WTC11 (cell line): ENCODE measurements around the gene GAL3ST1. TPM values are rescaled to one million over a fixed set of nuclear protein-coding genes. Genes with fewer than 3 reads are reported as not detected.

Experiments used
- ATAC-seq: fragments of 200-7000 bp; cut with Tn5 transposase; 2 replicates; pipeline ENCODE4 v1.10.0; 2021; ENCODE audit warnings: mild to moderate bottlenecking, moderate library complexity
- CTCF ChIA-PET: fragments of 300-600 bp; sonication (Branson Sonifier 250); formaldehyde crosslinking; loops from one replicate; lab custom pipeline; 2021; ENCODE audit warnings: antibody characterized with exemption; lab: Charles Lee
- POLR2A ChIA-PET: fragments of 350-600 bp; sonication (Branson Sonifier 250); formaldehyde crosslinking; loops from one replicate; lab custom pipeline; 2021; ENCODE audit warnings: antibody characterized with exemption; lab: Charles Lee
- DNase-seq: peaks from one replicate; pipeline ENCODE4 v3.0.0; 2021; ENCODE audit warnings: low spot score
- H3K27ac Mint-ChIP-seq: 2 replicates; pipeline ENCODE4 v1.8.0; 2021; ENCODE audit warnings: mixed read lengths
- H3K27me3 Mint-ChIP-seq: 2 replicates; pipeline ENCODE4 v1.8.0; 2021; ENCODE audit warnings: low read depth, mild to moderate bottlenecking, moderate library complexity, mixed read lengths
- H3K36me3 Mint-ChIP-seq: 2 replicates; pipeline ENCODE4 v1.8.0; 2021; ENCODE audit warnings: mixed read lengths
- H3K4me1 Mint-ChIP-seq: 2 replicates; pipeline ENCODE4 v1.8.0; 2022; ENCODE audit warnings: mixed read lengths
- H3K4me3 Mint-ChIP-seq: 2 replicates; pipeline ENCODE4 v1.8.0; 2021; ENCODE audit warnings: mild to moderate bottlenecking, moderate library complexity, mixed read lengths
- H3K9me3 Mint-ChIP-seq: 2 replicates; pipeline ENCODE4 v1.8.0; 2021; ENCODE audit warnings: mixed read lengths
- AFF4 ChIP-seq: sonication (generic); formaldehyde crosslinking; IDR thresholded peaks from 2 replicates; pipeline ENCODE4 v1.8.1; 2023; ENCODE audit warnings: mild to moderate bottlenecking, missing genetic modification reagents, borderline replicate concordance
- ELF4 ChIP-seq: sonication (generic); formaldehyde crosslinking; IDR thresholded peaks from 2 replicates; pipeline ENCODE4 v1.8.1; 2022; ENCODE audit warnings: low read depth, mild to moderate bottlenecking, moderate library complexity, missing genetic modification reagents
- FOXP1 ChIP-seq: sonication (generic); formaldehyde crosslinking; IDR thresholded peaks from 2 replicates; pipeline ENCODE4 v1.8.0; 2022; ENCODE audit warnings: missing genetic modification reagents, mild to moderate bottlenecking, moderate library complexity, borderline replicate concordance
- HMGA2 ChIP-seq: fragments of 250-450 bp; sonication (Bioruptor Pico); IDR thresholded peaks from 2 replicates; pipeline ENCODE4 v1.4.0; 2021; ENCODE audit warnings: mild to moderate bottlenecking, moderate library complexity
- NR3C1 ChIP-seq: sonication (generic); formaldehyde crosslinking; conservative IDR thresholded peaks from 2 replicates; pipeline ENCODE4 v1.8.1; 2023; ENCODE audit warnings: low read depth, mild to moderate bottlenecking, missing genetic modification reagents
- PRDM15 ChIP-seq: sonication (generic); formaldehyde crosslinking; IDR thresholded peaks from 2 replicates; pipeline ENCODE4 v1.8.0; 2022; ENCODE audit warnings: missing genetic modification reagents
- RELA ChIP-seq: sonication (generic); formaldehyde crosslinking; IDR thresholded peaks from 2 replicates; pipeline ENCODE4 v1.8.1; 2022; ENCODE audit warnings: missing genetic modification reagents, mild to moderate bottlenecking, borderline replicate concordance
- RORB ChIP-seq: fragments of 250-450 bp; sonication (Bioruptor Pico); IDR thresholded peaks from 2 replicates; pipeline ENCODE4 v1.9.0; 2021; ENCODE audit warnings: mild to moderate bottlenecking
- SOX15 ChIP-seq: fragments of 250-450 bp; sonication (Bioruptor Pico); IDR thresholded peaks from 2 replicates; pipeline ENCODE4 v1.9.0; 2021; ENCODE audit warnings: mild to moderate bottlenecking
- TCF7 ChIP-seq: sonication (generic); formaldehyde crosslinking; IDR thresholded peaks from 2 replicates; pipeline ENCODE4 v1.8.0; 2022; ENCODE audit warnings: mild to moderate bottlenecking, low read depth, missing genetic modification reagents, moderate library complexity
- TEAD1 ChIP-seq: sonication (generic); formaldehyde crosslinking; IDR thresholded peaks from 2 replicates; pipeline ENCODE4 v1.8.0; 2022; ENCODE audit warnings: mild to moderate bottlenecking, missing genetic modification reagents
- USF2 ChIP-seq: sonication (generic); formaldehyde crosslinking; IDR thresholded peaks from 2 replicates; pipeline ENCODE4 v1.8.1; 2023; ENCODE audit warnings: mild to moderate bottlenecking, missing genetic modification reagents, moderate library complexity
- ZBTB21 ChIP-seq: sonication (generic); formaldehyde crosslinking; IDR thresholded peaks from 2 replicates; pipeline ENCODE4 v1.8.1; 2023; ENCODE audit warnings: mild to moderate bottlenecking, missing genetic modification reagents, borderline replicate concordance
- ZNF219 ChIP-seq: sonication (generic); formaldehyde crosslinking; IDR thresholded peaks from 2 replicates; pipeline ENCODE4 v1.8.0; 2023; ENCODE audit warnings: missing genetic modification reagents, mild to moderate bottlenecking, borderline replicate concordance
- ZNF232 ChIP-seq: sonication (generic); formaldehyde crosslinking; IDR thresholded peaks from 2 replicates; pipeline ENCODE4 v1.8.0; 2022; ENCODE audit warnings: mild to moderate bottlenecking, missing genetic modification reagents
- ZNF281 ChIP-seq: sonication (generic); formaldehyde crosslinking; IDR thresholded peaks from 2 replicates; pipeline ENCODE4 v1.8.0; 2023; ENCODE audit warnings: mild to moderate bottlenecking, missing genetic modification reagents
- total RNA-seq: library from RNA; stranded (reverse); gene quantifications from 3 replicates; pipeline ENCODE4 v1.2.3, GENCODE V29; 2021
- TF ChIP-seq, protein P1 (sequence below): sonication (generic); formaldehyde crosslinking; IDR thresholded peaks from 2 replicates; pipeline ENCODE4 v1.8.1; 2022; ENCODE audit warnings: low read depth, missing genetic modification reagents, borderline replicate concordance
- TF ChIP-seq, protein P2 (sequence below): fragments of 200-600 bp; IDR thresholded peaks from 2 replicates; pipeline ENCODE4 v1.8.0; 2022; ENCODE audit warnings: antibody characterized with exemption

The GAL3ST1 gene
- total RNA-seq, 1 experiment from 2014 or later, result 11.0 TPM

- Mint-ChIP-seq H3K27ac (no peak overlapping the region), H3K4me3 (no peak overlapping the region), H3K4me1 (no peaks in the 10 kb centered on the region), H3K36me3 (no peaks in the 10 kb centered on the region), H3K27me3 (peaks cover 2% of the 10 kb centered on the region; the same call in 1 of the 2 replicates), H3K9me3 (peaks cover 23% of the 10 kb centered on the region)
- no peak for ATAC-seq
- no peak for DNase-seq
- TF ChIP-seq, protein P1, sequence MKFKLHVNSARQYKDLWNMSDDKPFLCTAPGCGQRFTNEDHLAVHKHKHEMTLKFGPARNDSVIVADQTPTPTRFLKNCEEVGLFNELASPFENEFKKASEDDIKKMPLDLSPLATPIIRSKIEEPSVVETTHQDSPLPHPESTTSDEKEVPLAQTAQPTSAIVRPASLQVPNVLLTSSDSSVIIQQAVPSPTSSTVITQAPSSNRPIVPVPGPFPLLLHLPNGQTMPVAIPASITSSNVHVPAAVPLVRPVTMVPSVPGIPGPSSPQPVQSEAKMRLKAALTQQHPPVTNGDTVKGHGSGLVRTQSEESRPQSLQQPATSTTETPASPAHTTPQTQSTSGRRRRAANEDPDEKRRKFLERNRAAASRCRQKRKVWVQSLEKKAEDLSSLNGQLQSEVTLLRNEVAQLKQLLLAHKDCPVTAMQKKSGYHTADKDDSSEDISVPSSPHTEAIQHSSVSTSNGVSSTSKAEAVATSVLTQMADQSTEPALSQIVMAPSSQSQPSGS (CRISPR knock-in tag), result no peak
- ChIA-PET POLR2A (no interaction called here), CTCF (interaction anchor here (0.6 kb wide), 1 partner anchor 45 kb away, joined by 4 read pairs; no protein-coding TSS in a partner anchor)
These were observed 58.2 kb downstream of the GAL3ST1 start for GRCh38 chr22:30516273-30516672.

DNA sequence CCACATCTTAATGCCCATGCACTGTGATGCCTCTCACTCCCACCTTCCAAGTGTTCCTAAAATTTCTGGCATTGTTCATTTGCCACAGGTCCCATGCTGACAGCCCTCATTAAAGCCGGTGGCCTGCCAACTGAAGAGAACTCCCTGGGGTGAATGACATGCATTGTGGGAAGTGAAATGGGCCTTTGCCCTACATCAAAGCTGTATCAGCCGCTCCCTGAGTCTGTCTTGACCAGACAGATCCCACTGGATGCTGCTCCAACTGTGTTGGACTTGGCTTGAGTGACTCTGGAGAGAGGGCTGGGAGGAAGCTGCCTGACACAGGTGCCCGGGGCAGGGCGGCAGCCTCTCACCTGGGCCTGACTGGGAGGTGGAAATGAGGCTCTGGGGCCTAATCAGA is 60.2 kb downstream of the GAL3ST1 start:
- Mint-ChIP-seq H3K27ac (no peak overlapping the region; the same call in 1 of the 2 replicates), H3K4me3 (no peak overlapping the region), H3K36me3 (no peaks in the 10 kb centered on the region), H3K4me1 (no peaks in the 10 kb centered on the region), H3K27me3 (peaks cover 2% of the 10 kb centered on the region; the same call in 1 of the 2 replicates), H3K9me3 (peaks cover 23% of the 10 kb centered on the region)
- DNase-seq (no peak), ATAC-seq (no peak)
- ChIA-PET CTCF (interaction anchor here (0.5 kb wide), 1 partner anchor 741 kb away, joined by 3 read pairs; no protein-coding TSS in a partner anchor), POLR2A (no interaction called here)
- no peak for TF ChIP-seq NR3C1 (CRISPR knock-in tag)
- no peak for TF ChIP-seq RELA
- no peak for TF ChIP-seq ELF4 (CRISPR knock-in tag)
- TF ChIP-seq HMGA2 (CRISPR knock-in tag), result no peak
- TF ChIP-seq ZNF219 (CRISPR knock-in tag), result no peak
- no peak for TF ChIP-seq SOX15 (CRISPR knock-in tag)
- TF ChIP-seq, protein P1 (CRISPR knock-in tag), result no peak
- no peak for TF ChIP-seq USF2 (CRISPR knock-in tag)
- TF ChIP-seq ZNF281, result no peak
- no peak for TF ChIP-seq FOXP1 (CRISPR knock-in tag)
- no peak for TF ChIP-seq RORB
- TF ChIP-seq ZNF232 (CRISPR knock-in tag), result no peak
- no peak for TF ChIP-seq ZBTB21
- TF ChIP-seq, protein P2, sequence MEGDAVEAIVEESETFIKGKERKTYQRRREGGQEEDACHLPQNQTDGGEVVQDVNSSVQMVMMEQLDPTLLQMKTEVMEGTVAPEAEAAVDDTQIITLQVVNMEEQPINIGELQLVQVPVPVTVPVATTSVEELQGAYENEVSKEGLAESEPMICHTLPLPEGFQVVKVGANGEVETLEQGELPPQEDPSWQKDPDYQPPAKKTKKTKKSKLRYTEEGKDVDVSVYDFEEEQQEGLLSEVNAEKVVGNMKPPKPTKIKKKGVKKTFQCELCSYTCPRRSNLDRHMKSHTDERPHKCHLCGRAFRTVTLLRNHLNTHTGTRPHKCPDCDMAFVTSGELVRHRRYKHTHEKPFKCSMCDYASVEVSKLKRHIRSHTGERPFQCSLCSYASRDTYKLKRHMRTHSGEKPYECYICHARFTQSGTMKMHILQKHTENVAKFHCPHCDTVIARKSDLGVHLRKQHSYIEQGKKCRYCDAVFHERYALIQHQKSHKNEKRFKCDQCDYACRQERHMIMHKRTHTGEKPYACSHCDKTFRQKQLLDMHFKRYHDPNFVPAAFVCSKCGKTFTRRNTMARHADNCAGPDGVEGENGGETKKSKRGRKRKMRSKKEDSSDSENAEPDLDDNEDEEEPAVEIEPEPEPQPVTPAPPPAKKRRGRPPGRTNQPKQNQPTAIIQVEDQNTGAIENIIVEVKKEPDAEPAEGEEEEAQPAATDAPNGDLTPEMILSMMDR, result no peak
- no peak for TF ChIP-seq PRDM15 (CRISPR knock-in tag)
- no peak for TF ChIP-seq AFF4
- TF ChIP-seq TEAD1, result no peak
- no peak for TF ChIP-seq TCF7
